ENCODE results near the gene NLRX1. TPM values are rescaled to one million over a fixed set of nuclear protein-coding genes. Genes with fewer than 3 reads are reported as not detected.
A peak's percentile ranks its signal among the peaks of the same experiment; 100 is the strongest.
"Not testable (repeated sequence)": the region's sequence is repeated elsewhere in the genome, so short reads cannot be mapped to it uniquely, and the experiment has no call there.

NLRX1 gene
- total RNA-seq, 1 experiment from 2014 or later = 21.4 TPM

GRCh38 chr11:119166368-119167076, 2.0 kb upstream of the NLRX1 start:
- no peak overlapping the region for H3K9ac ChIP-seq (ENCODE audit: low read length)
- intact Hi-C loops (cut with micrococcal nuclease) = no loop called here
- no peaks in the 10 kb centered on the region for H3K27me3 ChIP-seq (ENCODE audit: insufficient read depth, low read length)
- ChIA-PET POLR2A (interaction anchor here (0.7 kb wide), 1 partner anchor 15 kb away, joined by 3 read pairs; no protein-coding TSS in a partner anchor), RAD21 (ENCODE audit: low non-redundant PET in 1 of 2, low total read pairs in 2 of 2, uncharacterized antibody in 2 of 2, unreplicated experiment in 2 of 2) (no interaction called here), CTCF (interaction anchor here (1.1 to 1.5 kb wide), 3 partner anchors 11 to 172 kb away, joined by 3 to 5 read pairs (median 4); partner anchors contain the start of gene CBL)
- H3K36me3 ChIP-seq (ENCODE audit: control insufficient read depth in 1 of 2, insufficient read depth in 2 of 2, low read length in 2 of 2) = no peaks in the 10 kb centered on the region
- peak; percentile 22 for ATAC-seq
- DNase-seq (ENCODE audit: low read depth, low spot score) = no peak
- H3K79me2 ChIP-seq (ENCODE audit: insufficient read depth, low read length) = no peaks in the 10 kb centered on the region; the same call in 1 of the 2 replicates
- peak; percentile 53 for TF ChIP-seq EGR1 (IDR thresholded peaks at IDR 0.05; ENCODE audit: low read depth)
- TF ChIP-seq JUND (IDR thresholded peaks at IDR 0.05) = peak; percentile 50; the same call in 1 of the 2 replicates
- TF ChIP-seq CBX3 (IDR thresholded peaks at IDR 0.05; ENCODE audit: low read depth) = peak; percentile 36; the same call in 1 of the 2 replicates
- no peak for TF ChIP-seq SIN3A (IDR thresholded peaks at IDR 0.05; ENCODE audit: low read depth)
- no peak for TF ChIP-seq EZH2phosphoT487 (IDR thresholded peaks at IDR 0.05; ENCODE audit: borderline replicate concordance)
- peak overlapping the region; percentile 36; the same call in 1 of the 2 replicates for H3K27ac ChIP-seq (ENCODE audit: low read depth, low read length)
- H3K9me3 ChIP-seq (ENCODE audit: control insufficient read depth in 1 of 2, insufficient read depth in 1 of 2, low read depth in 1 of 2, low read length in 2 of 2) = no peaks in the 10 kb centered on the region
- no peaks in the 10 kb centered on the region for H3K9me2 ChIP-seq (ENCODE audit: insufficient read depth)
- H2AFZ ChIP-seq (ENCODE audit: low read depth, low read length, poor library complexity, severe bottlenecking) = no peak overlapping the region
- peaks cover 29 to 46% of the 10 kb centered on the region in 2 experiments for H3K4me1 ChIP-seq (ENCODE audit: control insufficient read depth in 1 of 2, insufficient read depth in 2 of 2, low read length in 2 of 2)
- H3K4me3 ChIP-seq (replicated peaks in 1 of 2; ENCODE audit: low read depth in 1 of 2, low read length in 2 of 2) = no peak overlapping the region
- H3K4me2 ChIP-seq (ENCODE audit: low read length) = peak overlapping the region; percentile 48
- BruUV-seq (replicated peaks) = no TSS peak
- no peaks in the 10 kb centered on the region for H4K20me1 ChIP-seq (ENCODE audit: insufficient read depth)

GRCh38 chr11:119167077-119167458, 1.5 kb upstream of the NLRX1 start:
- ChIA-PET CTCF (interaction anchor here (0.8 to 1.5 kb wide), 4 partner anchors 10 to 171 kb away, joined by 3 to 5 read pairs (median 4); partner anchors contain the start of gene CBL), POLR2A (interaction anchor here (0.7 kb wide), 1 partner anchor 16 kb away, joined by 3 read pairs; no protein-coding TSS in a partner anchor)
- H2AFZ ChIP-seq (ENCODE audit: low read depth, low read length, poor library complexity, severe bottlenecking); H3K9ac ChIP-seq (ENCODE audit: low read length); H3K36me3 ChIP-seq (ENCODE audit: control insufficient read depth in 1 of 2, insufficient read depth in 2 of 2, low read length in 2 of 2); intact Hi-C loops (cut with micrococcal nuclease); H3K4me2 ChIP-seq (ENCODE audit: low read length); H4K20me1 ChIP-seq (ENCODE audit: insufficient read depth); RAD21 ChIA-PET (ENCODE audit: low non-redundant PET in 1 of 2, low total read pairs in 2 of 2, uncharacterized antibody in 2 of 2, unreplicated experiment in 2 of 2); H3K79me2 ChIP-seq (ENCODE audit: insufficient read depth, low read length); H3K9me2 ChIP-seq (ENCODE audit: insufficient read depth); H3K27me3 ChIP-seq (ENCODE audit: insufficient read depth, low read length); ATAC-seq; H3K9me3 ChIP-seq (ENCODE audit: control insufficient read depth in 1 of 2, insufficient read depth in 1 of 2, low read depth in 1 of 2, low read length in 2 of 2); DNase-seq (ENCODE audit: low read depth, low spot score); BruUV-seq (replicated peaks); H3K4me3 ChIP-seq (replicated peaks in 1 of 2; ENCODE audit: low read depth in 1 of 2, low read length in 2 of 2): not testable (repeated sequence)
- peak overlapping the region; percentile 36; the same call in 1 of the 2 replicates for H3K27ac ChIP-seq (ENCODE audit: low read depth, low read length)
- H3K4me1 ChIP-seq (ENCODE audit: control insufficient read depth in 1 of 2, insufficient read depth in 2 of 2, low read length in 2 of 2) = peaks cover 29 to 46% of the 10 kb centered on the region in 2 experiments

Data from HCT116 (cell line).